Fibroblast of pulmonary artery (primary cell): ENCODE results near the gene FSTL3.

ENCODE experiments used
- DNase-seq: peaks from one replicate; pipeline ENCODE4 v3.0.0-alpha.2; 2010; ENCODE audit warnings: low read depth
- H3K4me3 ChIP-seq: replicated peaks from 2 replicates; pipeline ENCODE4 v1.5.1; 2011; ENCODE audit warnings: low read depth, mild to moderate bottlenecking, control low read depth, low read length, moderate library complexity
- TF ChIP-seq, protein P1 (sequence below): IDR thresholded peaks from 2 replicates; pipeline ENCODE4 v1.5.1; 2011; ENCODE audit warnings: mild to moderate bottlenecking, control low read depth, low read length, inconsistent platforms; ENCODE audit errors: missing control alignments

FSTL3 gene

DNA sequence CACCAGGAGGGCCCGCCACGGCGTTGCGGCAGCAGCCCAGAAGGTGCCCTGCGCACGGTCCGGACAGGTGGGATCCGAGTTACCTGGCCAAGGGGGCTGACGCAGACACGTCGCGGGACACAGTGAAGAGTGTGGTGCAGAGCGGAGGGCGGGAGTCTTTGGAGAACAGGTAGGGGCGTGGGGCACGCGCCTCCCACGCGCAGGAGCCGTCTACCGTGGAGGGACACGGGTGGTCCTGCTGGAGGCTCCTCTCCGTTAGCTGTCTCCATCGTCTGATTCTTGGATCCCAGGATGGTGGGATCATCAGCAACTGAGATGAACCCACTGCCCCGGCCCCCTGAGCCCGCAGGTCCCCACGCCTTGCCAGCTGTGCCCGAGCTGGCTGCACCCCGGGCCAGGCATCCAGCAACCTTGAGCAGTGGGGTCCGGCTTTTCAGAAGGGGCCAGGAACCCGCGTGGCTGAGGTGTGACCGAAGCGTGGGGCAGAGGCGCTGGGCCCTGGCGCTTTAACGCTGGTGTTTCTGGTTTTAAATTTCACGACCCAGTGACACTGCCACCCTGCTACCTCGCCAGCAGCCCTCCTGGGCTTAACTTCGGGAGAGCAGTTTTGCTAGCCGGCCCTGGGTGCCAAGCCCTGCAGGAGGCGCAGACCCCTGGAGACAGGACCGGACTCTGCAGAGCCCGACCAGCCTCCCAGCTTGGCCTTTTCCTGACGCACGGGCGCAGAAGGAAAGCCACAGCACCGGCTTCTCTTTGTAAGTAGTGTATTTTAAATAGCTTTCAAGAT is 29.2 kb upstream of the FSTL3 start:
- no peak overlapping the region for H3K4me3 ChIP-seq
- no peak for DNase-seq
- TF ChIP-seq, protein P1, sequence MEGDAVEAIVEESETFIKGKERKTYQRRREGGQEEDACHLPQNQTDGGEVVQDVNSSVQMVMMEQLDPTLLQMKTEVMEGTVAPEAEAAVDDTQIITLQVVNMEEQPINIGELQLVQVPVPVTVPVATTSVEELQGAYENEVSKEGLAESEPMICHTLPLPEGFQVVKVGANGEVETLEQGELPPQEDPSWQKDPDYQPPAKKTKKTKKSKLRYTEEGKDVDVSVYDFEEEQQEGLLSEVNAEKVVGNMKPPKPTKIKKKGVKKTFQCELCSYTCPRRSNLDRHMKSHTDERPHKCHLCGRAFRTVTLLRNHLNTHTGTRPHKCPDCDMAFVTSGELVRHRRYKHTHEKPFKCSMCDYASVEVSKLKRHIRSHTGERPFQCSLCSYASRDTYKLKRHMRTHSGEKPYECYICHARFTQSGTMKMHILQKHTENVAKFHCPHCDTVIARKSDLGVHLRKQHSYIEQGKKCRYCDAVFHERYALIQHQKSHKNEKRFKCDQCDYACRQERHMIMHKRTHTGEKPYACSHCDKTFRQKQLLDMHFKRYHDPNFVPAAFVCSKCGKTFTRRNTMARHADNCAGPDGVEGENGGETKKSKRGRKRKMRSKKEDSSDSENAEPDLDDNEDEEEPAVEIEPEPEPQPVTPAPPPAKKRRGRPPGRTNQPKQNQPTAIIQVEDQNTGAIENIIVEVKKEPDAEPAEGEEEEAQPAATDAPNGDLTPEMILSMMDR, result no peak

DNA sequence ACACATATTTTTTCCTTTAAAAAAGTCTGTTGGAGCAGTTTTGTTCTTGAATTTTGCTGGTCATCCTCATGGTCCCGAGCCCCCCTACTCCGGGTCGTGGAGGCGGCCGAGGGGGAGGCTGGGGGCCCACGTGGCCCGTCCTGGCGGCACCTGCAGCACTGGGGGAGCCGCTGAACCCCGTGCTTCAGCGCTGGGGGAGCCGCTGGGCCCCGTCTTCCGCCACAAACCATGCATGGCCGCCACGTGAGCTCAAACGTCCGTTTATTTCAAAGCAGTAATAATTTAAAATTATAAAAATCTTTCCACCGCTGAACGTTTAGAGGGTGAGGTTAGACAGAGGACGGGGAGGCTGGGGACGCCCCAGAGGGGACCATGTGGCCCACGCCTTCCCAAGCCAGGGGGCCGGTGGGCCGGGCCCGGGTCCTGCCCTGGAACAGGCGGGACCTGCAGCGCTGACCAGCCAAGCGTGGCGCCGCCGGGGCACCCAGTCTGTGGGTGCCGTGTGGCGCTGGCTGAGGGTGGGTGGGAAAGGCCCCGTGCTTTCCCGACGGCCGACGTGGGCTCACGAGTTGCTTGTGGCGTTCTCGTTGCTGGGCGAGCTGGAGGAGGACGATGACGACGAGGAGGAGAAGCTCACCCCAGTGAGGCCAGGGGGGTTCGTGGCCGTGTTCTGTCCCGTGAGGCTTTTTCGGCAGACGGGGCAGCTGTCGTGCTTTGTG is 28.5 kb upstream of the FSTL3 start:
- TF ChIP-seq, protein P1, result no peak
- no peak for DNase-seq
- no peak overlapping the region for H3K4me3 ChIP-seq

DNA sequence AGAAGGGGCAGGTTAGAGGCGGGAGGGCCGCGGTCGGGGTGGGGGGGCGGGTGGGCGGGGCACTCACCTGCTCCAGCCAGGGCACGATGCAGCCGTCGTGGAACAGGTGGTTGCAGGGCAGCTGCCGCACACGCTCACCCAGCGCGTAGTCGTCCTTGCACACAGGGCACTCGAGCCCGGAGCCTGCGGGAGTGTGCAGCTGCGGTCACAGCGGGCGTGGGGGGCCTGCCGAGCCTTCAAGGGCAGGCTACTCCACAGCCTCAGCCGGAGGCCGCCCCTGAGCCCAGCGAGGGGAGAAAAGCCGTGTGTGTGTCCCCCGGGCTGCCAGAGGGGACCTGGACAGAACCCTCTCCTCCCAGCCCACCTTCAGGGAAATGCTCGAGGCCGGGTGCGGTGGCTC is 27.9 kb upstream of the FSTL3 start:
- DNase-seq, result no peak
- TF ChIP-seq, protein P1, result no peak
- no peak overlapping the region for H3K4me3 ChIP-seq

DNA sequence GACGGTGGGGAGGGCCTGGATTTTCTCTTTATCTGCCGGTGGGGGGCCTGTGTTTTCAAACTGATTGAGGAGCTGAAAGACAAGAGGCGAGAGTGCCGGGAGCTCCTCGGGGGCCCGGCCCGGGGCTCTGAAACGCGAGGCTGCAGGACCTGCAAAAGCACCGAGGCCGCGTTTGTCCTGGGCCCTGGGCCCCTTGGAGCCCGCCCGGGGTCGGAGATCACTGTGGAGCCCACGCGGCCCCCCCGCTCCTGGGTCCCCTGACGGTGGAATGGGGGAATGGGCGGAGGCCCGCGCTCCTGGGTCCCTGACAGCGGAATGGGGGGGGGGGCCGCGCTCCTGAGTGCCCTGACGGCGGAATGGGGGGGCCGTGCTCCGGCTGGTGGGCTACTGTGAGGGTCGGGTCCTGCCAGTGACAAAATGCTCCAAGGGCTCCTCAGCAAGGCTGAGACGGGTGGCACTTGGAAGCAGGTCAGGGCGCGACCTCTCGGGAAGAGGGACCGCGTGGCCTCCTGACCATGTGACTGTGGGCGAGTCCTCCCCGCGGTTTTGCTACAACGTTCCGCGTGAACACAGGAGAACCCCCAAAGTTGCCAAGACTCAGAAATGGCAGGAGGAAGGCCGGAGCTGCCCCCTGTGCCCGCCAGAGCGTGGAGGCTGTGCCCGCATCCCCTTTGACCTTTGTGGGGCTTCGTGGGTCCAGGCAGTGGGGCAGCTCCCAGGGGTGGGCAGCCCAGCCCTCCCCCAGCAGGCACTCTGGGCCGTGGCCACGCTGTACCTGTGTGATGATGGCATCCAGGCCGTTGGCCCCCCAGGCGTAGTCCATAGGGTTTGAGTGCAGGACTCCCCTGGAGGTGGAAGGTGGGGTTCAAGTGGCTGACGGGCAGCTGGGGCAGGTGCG is 27.0 kb upstream of the FSTL3 start:
- H3K4me3 ChIP-seq, result no peak overlapping the region
- TF ChIP-seq, protein P1, result no peak
- no peak for DNase-seq

DNA sequence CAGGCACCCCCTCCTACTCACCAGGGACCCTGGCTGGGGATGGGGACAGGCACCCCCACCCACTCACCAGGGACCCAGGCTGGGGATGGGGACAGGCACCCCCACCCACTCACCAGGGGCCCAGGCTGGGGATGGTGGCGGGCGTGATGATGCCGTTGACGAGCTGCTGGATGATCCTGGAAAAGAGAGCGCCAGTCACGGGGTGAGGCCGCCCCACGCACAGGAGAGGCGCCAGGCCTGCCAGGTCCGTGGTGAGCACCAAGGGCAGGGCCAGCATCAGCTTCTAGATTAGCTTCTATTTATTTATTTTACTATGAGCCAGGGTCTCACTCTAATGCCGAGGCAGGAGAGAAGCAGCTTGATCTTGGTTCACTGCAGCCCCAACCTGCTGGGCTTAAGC is 26.1 kb upstream of the FSTL3 start:
- DNase-seq, result no peak
- no peak overlapping the region for H3K4me3 ChIP-seq
- TF ChIP-seq, protein P1, result no peak

DNA sequence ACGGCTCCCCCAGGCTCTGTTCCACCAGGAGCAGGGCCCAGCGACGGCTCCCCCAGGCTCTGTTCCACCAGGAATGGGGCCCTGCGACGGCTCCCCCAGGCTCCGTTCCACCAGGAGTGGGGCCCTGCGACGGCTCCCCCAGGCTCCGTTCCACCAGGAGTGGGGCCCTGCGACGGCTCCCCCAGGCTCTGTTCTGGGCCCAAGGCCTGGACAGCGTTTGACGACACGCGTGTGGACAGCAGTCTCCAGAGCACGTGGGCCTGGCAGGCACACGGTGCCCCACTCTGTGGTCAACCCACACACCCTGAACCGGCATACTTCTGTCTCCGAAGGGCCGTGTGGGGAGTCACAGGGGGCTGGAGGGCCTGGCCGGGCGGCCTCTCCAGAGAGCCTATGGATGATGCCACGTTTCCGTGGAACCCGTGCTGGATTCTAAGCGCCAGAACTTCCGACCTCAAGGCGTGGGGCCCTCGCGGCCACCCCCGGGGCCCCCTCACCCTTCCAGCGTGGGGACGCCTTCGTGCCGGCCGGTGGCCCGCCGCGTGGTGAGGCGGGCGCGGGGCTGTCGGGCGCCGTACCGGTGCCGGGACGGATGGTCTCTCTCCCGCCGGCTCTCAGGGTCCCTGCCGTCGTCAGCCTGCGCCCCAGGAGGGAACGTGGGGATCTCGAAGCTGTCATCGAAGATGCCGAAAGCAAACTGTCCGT is 24.9 kb upstream of the FSTL3 start:
- no peak for DNase-seq
- TF ChIP-seq, protein P1, result no peak
- H3K4me3 ChIP-seq, result no peak overlapping the region
